K562 (cell line): ENCODE measurements around the gene ATP9B. TPM values are rescaled to one million over a fixed set of nuclear protein-coding genes. Genes with fewer than 3 reads are reported as not detected.

ENCODE experiments used
- ATAC-seq: fragments of 200-7000 bp; cut with Tn5 transposase; 3 replicates; pipeline ENCODE4 v1.9.1; 2020; ENCODE audit warnings: moderate library complexity
- BruUV-seq: library from RNA; stranded (reverse); fragments of 400-500 nt; replicated peaks from 2 replicates; lab custom pipeline; 2021; lab: Mats Ljungman, UMichigan
- CTCF ChIA-PET: fragments of 300-600 bp; formaldehyde crosslinking; extraction: SDS; loops from one replicate; lab custom pipeline; 2021; ENCODE audit warnings: low intra/inter-chr PET ratio; lab: Yijun Ruan, JAX
- POLR2A ChIA-PET: fragments of 300-600, 350-650 bp; sonication (Branson Sonifier 250); formaldehyde crosslinking; extraction: SDS; loops from one replicate; lab custom pipeline; 2021; ENCODE audit warnings: antibody characterized with exemption, inconsistent platforms; lab: Yijun Ruan, JAX
- DNase-seq, 4 experiments: peaks; one replicate each; pipeline versions ENCODE4 v3.0.0 to v3.0.0-alpha.2; 2011 to 2018; ENCODE audit warnings: low spot score in 3 of 4, mixed read lengths in 3 of 4; ENCODE audit errors: extremely low read depth in 1 of 4
- FAIRE-seq: peaks from 2 replicates; lab custom pipeline; 2011; peaks lifted over from hg19 to GRCh38; lab: Jason Lieb, UNC
- H2AFZ ChIP-seq: 2 replicates; pipeline ENCODE4 v1.6.0; 2011; ENCODE audit warnings: low read depth, low read length, control low read depth, inconsistent platforms
- H3K27ac ChIP-seq: fragments of 200-600 bp; 3 replicates; pipeline ENCODE4 v1.8.0; 2011; ENCODE audit warnings: low read depth, mild to moderate bottlenecking, control low read depth, inconsistent platforms, low read length, moderate library complexity, mixed read lengths; ENCODE audit errors: extremely low read depth
- H3K27me3 ChIP-seq, 2 experiments: fragments of 300-600 bp in 1 of 2; 2 replicates in 1 of 2; 3 replicates in 1 of 2; pipeline versions ENCODE4 v1.6.0 to v1.8.0; 2011; ENCODE audit warnings: inconsistent platforms in 2 of 2, low read length in 2 of 2, mild to moderate bottlenecking in 1 of 2, mixed read lengths in 1 of 2, moderate library complexity in 1 of 2; ENCODE audit not compliant: control insufficient read depth in 2 of 2, insufficient read depth in 2 of 2
- H3K36me3 ChIP-seq: fragments of 300-600 bp; 3 replicates; pipeline ENCODE4 v1.8.0; 2011; ENCODE audit warnings: mild to moderate bottlenecking, low read length, inconsistent platforms; ENCODE audit not compliant: control insufficient read depth, insufficient read depth
- H3K4me1 ChIP-seq, 2 experiments: fragments of 200-600 bp in 1 of 2; replicated peaks in 1 of 2; 2 replicates in 1 of 2; 3 replicates in 1 of 2; pipeline versions ENCODE4 v1.5.1 to v1.8.0; 2011; ENCODE audit warnings: inconsistent platforms in 2 of 2, low read length in 2 of 2, mild to moderate bottlenecking in 1 of 2, mixed read lengths in 1 of 2, moderate library complexity in 1 of 2; ENCODE audit not compliant: control insufficient read depth in 2 of 2, insufficient read depth in 2 of 2
- H3K4me2 ChIP-seq: 2 replicates; pipeline ENCODE4 v1.6.1; 2011; ENCODE audit warnings: low read length, control low read depth, inconsistent platforms, mixed read lengths; ENCODE audit not compliant: insufficient read depth
- H3K4me3 ChIP-seq: fragments of 200-600 bp; sonication (generic), shearing (Covaris generic); 2 replicates; pipeline ENCODE4 v1.5.1; 2016; ENCODE audit warnings: control low read depth, inconsistent platforms
- H3K79me2 ChIP-seq: fragments of 200-600 bp; 3 replicates; pipeline ENCODE4 v1.8.0; 2011; ENCODE audit warnings: low read length, inconsistent platforms; ENCODE audit not compliant: control insufficient read depth, insufficient read depth
- H3K9ac ChIP-seq, 2 experiments: 2 replicates each; pipeline versions ENCODE4 v1.6.0 to v1.6.1; 2011; ENCODE audit warnings: low read depth in 2 of 2, low read length in 2 of 2, control low read depth in 1 of 2, inconsistent platforms in 1 of 2, mild to moderate bottlenecking in 1 of 2, mixed read lengths in 1 of 2; ENCODE audit not compliant: insufficient read depth in 1 of 2
- H3K9me1 ChIP-seq: one replicate; pipeline ENCODE4 v1.6.0; 2011; ENCODE audit warnings: inconsistent platforms, mild to moderate bottlenecking, low read length, moderate library complexity; ENCODE audit not compliant: control insufficient read depth, insufficient read depth
- H3K9me3 ChIP-seq: replicated peaks from 2 replicates; pipeline ENCODE4 v1.5.1; 2011; ENCODE audit warnings: low read depth, low read length, inconsistent platforms; ENCODE audit not compliant: control insufficient read depth, insufficient read depth
- H4K20me1 ChIP-seq: replicated peaks from 2 replicates; pipeline ENCODE4 v1.6.1; 2011; ENCODE audit warnings: low read length, inconsistent platforms, mixed read lengths; ENCODE audit not compliant: control insufficient read depth, insufficient read depth
- BCL6 ChIP-seq: fragments of 250-450 bp; sonication (Bioruptor Pico); IDR thresholded peaks from 2 replicates; pipeline ENCODE4 v1.4.0; 2020
- BRF2 ChIP-seq: IDR thresholded peaks from 3 replicates; pipeline ENCODE4 v1.6.1; 2011; ENCODE audit warnings: borderline replicate concordance, mild to moderate bottlenecking; ENCODE audit not compliant: insufficient read length, insufficient read depth
- CREBBP ChIP-seq: IDR thresholded peaks from one replicate; pipeline ENCODE4 v1.6.1; 2012; ENCODE audit warnings: low read depth, mild to moderate bottlenecking, control low read depth, inconsistent platforms, low read length
- DPF2 ChIP-seq: fragments of 450-650 bp; IDR thresholded peaks from 2 replicates; pipeline ENCODE4 v1.6.1; 2016
- NFE2 ChIP-seq: IDR thresholded peaks from 2 replicates; pipeline ENCODE4 v1.6.1; 2014; ENCODE audit warnings: antibody characterized with exemption, low read depth
- NR3C1 ChIP-seq: sonication (generic); formaldehyde crosslinking; IDR thresholded peaks from 2 replicates; pipeline ENCODE4 v1.8.1; 2022; ENCODE audit warnings: missing genetic modification reagents
- PREB ChIP-seq: sonication (generic); formaldehyde crosslinking; IDR thresholded peaks from 2 replicates; pipeline ENCODE4 v1.8.1; 2023; ENCODE audit warnings: mild to moderate bottlenecking, missing genetic modification reagents
- RBBP5 ChIP-seq: fragments of 200-600 bp; sonication (generic); IDR thresholded peaks from 2 replicates; pipeline ENCODE4 v1.6.1; 2012; ENCODE audit warnings: borderline replicate concordance, mild to moderate bottlenecking, low read length, control low read depth, inconsistent platforms; ENCODE audit not compliant: insufficient read depth, poor library complexity, severe bottlenecking
- SMAD2 ChIP-seq: fragments of 150-350 bp; IDR thresholded peaks from 2 replicates; pipeline ENCODE4 v1.6.1; 2014; ENCODE audit warnings: low read depth, mild to moderate bottlenecking, low read length
- TEAD2 ChIP-seq: fragments of 450-650 bp; IDR thresholded peaks from 2 replicates; pipeline ENCODE4 v1.6.1; 2016; ENCODE audit warnings: missing genetic modification characterization, control low read depth, missing compliant biosample characterization
- ZNF24 ChIP-seq: fragments of 450-650 bp; IDR thresholded peaks from 2 replicates; pipeline ENCODE4 v1.6.1; 2016
- ZNF398 ChIP-seq: fragments of 250-450 bp; sonication (Bioruptor Pico); IDR thresholded peaks from 2 replicates; pipeline ENCODE4 v1.8.0; 2021; ENCODE audit warnings: moderate library complexity, mild to moderate bottlenecking, inconsistent platforms
- WGBS: fragments of 100-300 bp; shearing (Covaris generic); methylation state at CpG from one replicate; pipeline ENCODE4 v1.1.6; 2016; ENCODE audit warnings: low coverage, mixed read lengths; ENCODE audit not compliant: insufficient coverage; ENCODE audit errors: missing lambda C conversion rate; 5-methylcytosine and 5-hydroxymethylcytosine counted together
- in situ Hi-C: fragments of 300-500 bp; cut with MboI; formaldehyde crosslinking; loops from 4 replicates; pipeline ENCODE4 v1.15.0; 2018; ENCODE audit warnings: inconsistent platforms, mixed read lengths
- intact Hi-C: fragments of 100-400 bp; cut with micrococcal nuclease; formaldehyde crosslinking; loops from 2 replicates; pipeline ENCODE4 v1.14.2; 2022
- polyA plus RNA-seq, 8 experiments: library from polyadenylated mRNA; depleted of rRNA in 4 of 8; stranded (reverse) in 5 of 8; unstranded in 3 of 8; fragments of >200 nt; fragmentation: Nextera tagmentation in 2 of 8; fragmentation: Illumina TruSeq in 1 of 8; extraction: Ambion mirVana in 2 of 8; extraction: Trizol in 1 of 8; gene quantifications; 2 replicates each; pipeline versions ENCODE4 v1.2.1 to v1.2.3, GENCODE V29; 2011 to 2014; ENCODE audit warnings: inconsistent platforms in 1 of 8, missing spikeins in 1 of 8
- total RNA-seq, 7 experiments: library from RNA; depleted of rRNA in 6 of 7; stranded (reverse); fragments of >200 nt in 6 of 7; fragmentation: Illumina TruSeq in 2 of 7; extraction: Trizol in 2 of 7; gene quantifications; 2 replicates each; pipeline versions ENCODE4 v1.2.1 to v1.2.3, GENCODE V29; 2011 to 2021; ENCODE audit warnings: low replicate concordance in 1 of 7

ATP9B gene
- total and polyA plus RNA-seq, 9 of the 15 experiments (the other 6 are each of a cell fraction or from before 2014, with no cell fraction given), result 0.66 to 13.2 (median 7.9) TPM

- Histone ChIP-seq H2AFZ (no peak overlapping the region), H3K9me3 (no peaks in the 10 kb centered on the region), H3K27me3 (no peaks in the 10 kb centered on the region), H4K20me1 (no peaks in the 10 kb centered on the region), H3K4me1 (no peaks in the 10 kb centered on the region), H3K79me2 (no peaks in the 10 kb centered on the region), H3K9ac (no peak overlapping the region), H3K9me1 (no peaks in the 10 kb centered on the region), H3K27ac (no peak overlapping the region), H3K4me3 (no peak overlapping the region), H3K4me2 (no peak overlapping the region), H3K36me3 (0 out of 3 replicates have a peak, but pooled peaks cover 8% of the 10 kb centered on the region)
- no peak for TF ChIP-seq TEAD2 (tag)
- no peak for TF ChIP-seq ZNF398 (CRISPR knock-in tag)
- no peak for TF ChIP-seq NFE2
- no TSS peak for BruUV-seq
- ATAC-seq (no peak), FAIRE-seq (no peak), DNase-seq (no peak)
- ChIA-PET CTCF (no interaction called here), POLR2A (no interaction called here)
- 88% methylated on average over 7 of the region's 12 CpGs for WGBS
- in situ Hi-C loops (no loop called here), intact Hi-C loops (no loop called here)
Measured at GRCh38 chr18:79328887-79329286, 259.7 kb downstream of the ATP9B start.

GRCh38 chr18:79329786-79330185 is 260.6 kb downstream of the ATP9B start:
- Histone ChIP-seq H2AFZ (no peak overlapping the region), H3K27ac (no peak overlapping the region), H4K20me1 (no peaks in the 10 kb centered on the region), H3K4me3 (no peak overlapping the region), H3K79me2 (no peaks in the 10 kb centered on the region), H3K36me3 (0 out of 3 replicates have a peak, but pooled peaks cover 8% of the 10 kb centered on the region), H3K27me3 (no peaks in the 10 kb centered on the region), H3K9me3 (no peaks in the 10 kb centered on the region), H3K9me1 (no peaks in the 10 kb centered on the region), H3K9ac (no peak overlapping the region), H3K4me2 (no peak overlapping the region), H3K4me1 (no peaks in the 10 kb centered on the region)
- no peak for DNase-seq
- BruUV-seq, result no TSS peak
- POLR2A ChIA-PET, result no interaction called here
- FAIRE-seq, result no peak
- CTCF ChIA-PET, result no interaction called here
- intact Hi-C loops, result no loop called here
- no peak for ATAC-seq
- in situ Hi-C loops, result no loop called here
- 82% methylated on average over 9 of the region's 9 CpGs for WGBS
- TF ChIP-seq BCL6 (CRISPR knock-in tag) (no peak), CREBBP (no peak), SMAD2 (no peak), PREB (no peak), DPF2 (no peak), BRF2 (no peak), NR3C1 (CRISPR knock-in tag) (no peak), ZNF24 (no peak), RBBP5 (no peak)
